ENCODE data around the gene ABCA6. TPM values are rescaled to one million over a fixed set of nuclear protein-coding genes. Genes with fewer than 3 reads are reported as not detected.

ABCA6 gene
- total and polyA plus RNA-seq, 2 donors (not counting 1 experiment from before 2014, with no cell fraction given), result 4.2 to 12.9 TPM

- Histone ChIP-seq H3K79me2 (ENCODE audit: control insufficient read depth, insufficient read depth, low read length) (no peaks in the 10 kb centered on the region), H3K27me3 (ENCODE audit: control insufficient read depth, insufficient read depth, low read length) (no peaks in the 10 kb centered on the region), H3K36me3 (ENCODE audit: control insufficient read depth, insufficient read depth, low read length) (no peaks in the 10 kb centered on the region), H3K4me3 (replicated peaks in 1 of 4; ENCODE audit: control extremely low read depth in 1 of 4, insufficient read depth in 1 of 4, low read depth in 3 of 4, low read length in 4 of 4) (no peak overlapping the region), H3K27ac (ENCODE audit: insufficient read depth, low read length) (no peak overlapping the region), H3K9ac (ENCODE audit: insufficient read depth, low read length) (no peak overlapping the region), H3K9me3 (ENCODE audit: control insufficient read depth, insufficient read depth, low read depth, low read length) (no peaks in the 10 kb centered on the region), H3K4me1 (ENCODE audit: control insufficient read depth, extremely low read depth, insufficient read depth, low read length) (no peaks in the 10 kb centered on the region), H3K4me2 (ENCODE audit: extremely low read depth, insufficient read depth, low read length) (no peak overlapping the region), H2AFZ (ENCODE audit: low read length) (peak overlapping the region; percentile 19), H4K20me1 (ENCODE audit: control insufficient read depth, extremely low read depth, insufficient read depth, low read length) (no peaks in the 10 kb centered on the region)
- peak; percentile 88 to 91 for DNase-seq (ENCODE audit: low read depth in 2 of 2)
- no peak for TF ChIP-seq CTCF (conservative IDR thresholded peaks at IDR 0.05 in 1 of 2, IDR thresholded peaks at IDR 0.05 in 1 of 2; ENCODE audit: low read depth in 1 of 2, low read length in 2 of 2)
- TF ChIP-seq EZH2 (IDR thresholded peaks at IDR 0.05; ENCODE audit: low read length, missing control alignments), result no peak
Measured at GRCh38 chr17:69175625-69176456, 34.1 kb upstream of the ABCA6 start.

GRCh38 chr17:69175262-69175624 is 33.5 kb upstream of the ABCA6 start:
- Histone ChIP-seq H3K4me2 (ENCODE audit: extremely low read depth, insufficient read depth, low read length) (no peak overlapping the region), H3K27me3 (ENCODE audit: control insufficient read depth, insufficient read depth, low read length) (no peaks in the 10 kb centered on the region), H3K79me2 (ENCODE audit: control insufficient read depth, insufficient read depth, low read length) (no peaks in the 10 kb centered on the region), H2AFZ (ENCODE audit: low read length) (no peak overlapping the region), H3K4me1 (ENCODE audit: control insufficient read depth, extremely low read depth, insufficient read depth, low read length) (no peaks in the 10 kb centered on the region), H4K20me1 (ENCODE audit: control insufficient read depth, extremely low read depth, insufficient read depth, low read length) (no peaks in the 10 kb centered on the region), H3K36me3 (ENCODE audit: control insufficient read depth, insufficient read depth, low read length) (no peaks in the 10 kb centered on the region), H3K9me3 (ENCODE audit: control insufficient read depth, insufficient read depth, low read depth, low read length) (no peaks in the 10 kb centered on the region), H3K4me3 (replicated peaks in 1 of 4; ENCODE audit: control extremely low read depth in 1 of 4, insufficient read depth in 1 of 4, low read depth in 3 of 4, low read length in 4 of 4) (no peak overlapping the region), H3K27ac (ENCODE audit: insufficient read depth, low read length) (no peak overlapping the region), H3K9ac (ENCODE audit: insufficient read depth, low read length) (no peak overlapping the region)
- DNase-seq (ENCODE audit: low read depth in 2 of 2), result no peak
- TF ChIP-seq CTCF (conservative IDR thresholded peaks at IDR 0.05 in 1 of 2, IDR thresholded peaks at IDR 0.05 in 1 of 2; ENCODE audit: low read depth in 1 of 2, low read length in 2 of 2), result no peak
- no peak for TF ChIP-seq EZH2 (IDR thresholded peaks at IDR 0.05; ENCODE audit: low read length, missing control alignments)

DNA sequence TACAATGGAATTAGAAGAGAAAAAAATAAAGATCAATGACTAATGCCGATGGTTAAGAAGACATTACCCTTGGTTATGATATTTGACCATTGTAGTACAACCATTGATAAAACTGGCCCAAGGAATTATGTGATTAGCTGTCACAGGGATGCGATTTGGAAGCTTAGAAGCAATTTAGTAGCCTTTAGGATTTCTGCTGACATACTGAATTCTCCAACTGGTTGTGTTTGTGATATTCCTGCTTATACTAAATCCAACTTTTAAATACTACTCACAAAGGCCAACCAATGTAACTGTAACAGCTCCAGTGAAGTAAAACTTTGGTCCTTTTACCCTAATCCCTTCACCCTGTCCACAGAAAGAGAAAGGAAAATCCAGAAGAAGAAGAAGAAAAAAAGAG is 31.4 kb upstream of the ABCA6 start:
- DNase-seq (ENCODE audit: low read depth in 2 of 2), result no peak
- H3K4me3 ChIP-seq (replicated peaks in 1 of 4; ENCODE audit: control extremely low read depth in 1 of 4, insufficient read depth in 1 of 4, low read depth in 3 of 4, low read length in 4 of 4), result no peak overlapping the region
- H4K20me1 ChIP-seq (ENCODE audit: control insufficient read depth, extremely low read depth, insufficient read depth, low read length), result no peaks in the 10 kb centered on the region
- no peaks in the 10 kb centered on the region for H3K9me3 ChIP-seq (ENCODE audit: control insufficient read depth, insufficient read depth, low read depth, low read length)
- H3K79me2 ChIP-seq (ENCODE audit: control insufficient read depth, insufficient read depth, low read length), result no peaks in the 10 kb centered on the region
- H3K4me2 ChIP-seq (ENCODE audit: extremely low read depth, insufficient read depth, low read length), result no peak overlapping the region
- H3K27ac ChIP-seq (ENCODE audit: insufficient read depth, low read length), result no peak overlapping the region
- H3K4me1 ChIP-seq (ENCODE audit: control insufficient read depth, extremely low read depth, insufficient read depth, low read length), result no peaks in the 10 kb centered on the region
- H2AFZ ChIP-seq (ENCODE audit: low read length), result no peak overlapping the region
- H3K36me3 ChIP-seq (ENCODE audit: control insufficient read depth, insufficient read depth, low read length), result no peaks in the 10 kb centered on the region
- H3K27me3 ChIP-seq (ENCODE audit: control insufficient read depth, insufficient read depth, low read length), result no peaks in the 10 kb centered on the region
- H3K9ac ChIP-seq (ENCODE audit: insufficient read depth, low read length), result no peak overlapping the region
- TF ChIP-seq EZH2 (IDR thresholded peaks at IDR 0.05; ENCODE audit: low read length, missing control alignments) (no peak), CTCF (conservative IDR thresholded peaks at IDR 0.05 in 1 of 2, IDR thresholded peaks at IDR 0.05 in 1 of 2; ENCODE audit: low read depth in 1 of 2, low read length in 2 of 2) (no peak)
